WTC11 (cell line): ENCODE measurements around the gene FRYL.

Experiments used
- CDX4 ChIP-seq: fragments of 250-450 bp; sonication (Bioruptor Pico); IDR thresholded peaks from 2 replicates; pipeline ENCODE4 v1.9.0; 2021; ENCODE audit warnings: moderate library complexity, mild to moderate bottlenecking, inconsistent platforms, borderline replicate concordance
- CREB1 ChIP-seq: sonication (generic); formaldehyde crosslinking; IDR thresholded peaks from 2 replicates; pipeline ENCODE4 v1.8.0; 2023; ENCODE audit warnings: mild to moderate bottlenecking, missing genetic modification reagents
- CTCF ChIP-seq: fragments of 200-600 bp; IDR thresholded peaks from 2 replicates; pipeline ENCODE4 v1.8.0; 2022; ENCODE audit warnings: antibody characterized with exemption
- NFYB ChIP-seq: sonication (generic); formaldehyde crosslinking; conservative IDR thresholded peaks from 2 replicates; pipeline ENCODE4 v1.8.0; 2022; ENCODE audit warnings: low read depth, missing genetic modification reagents
- SP1 ChIP-seq: sonication (generic); formaldehyde crosslinking; conservative IDR thresholded peaks from 2 replicates; pipeline ENCODE4 v1.8.1; 2022; ENCODE audit warnings: missing genetic modification reagents
- TP53 ChIP-seq: sonication (generic); formaldehyde crosslinking; IDR thresholded peaks from 2 replicates; pipeline ENCODE4 v1.8.1; 2023; ENCODE audit warnings: mild to moderate bottlenecking, missing genetic modification reagents
- USF2 ChIP-seq: sonication (generic); formaldehyde crosslinking; IDR thresholded peaks from 2 replicates; pipeline ENCODE4 v1.8.1; 2023; ENCODE audit warnings: mild to moderate bottlenecking, missing genetic modification reagents, moderate library complexity
- ZNF121 ChIP-seq: sonication (generic); formaldehyde crosslinking; IDR thresholded peaks from 2 replicates; pipeline ENCODE4 v1.8.0; 2023; ENCODE audit warnings: missing genetic modification reagents
- ZNF512 ChIP-seq: sonication (generic); formaldehyde crosslinking; IDR thresholded peaks from 2 replicates; pipeline ENCODE4 v1.8.1; 2022; ENCODE audit warnings: missing genetic modification reagents, borderline replicate concordance
- ZSCAN18 ChIP-seq: fragments of 250-450 bp; sonication (Bioruptor Pico); IDR thresholded peaks from 2 replicates; pipeline ENCODE4 v2.1.2; 2022; ENCODE audit warnings: mild to moderate bottlenecking, moderate library complexity
- TF ChIP-seq, protein P1 (sequence below): sonication (generic); formaldehyde crosslinking; conservative IDR thresholded peaks from 2 replicates; pipeline ENCODE4 v1.8.1; 2022; ENCODE audit warnings: mild to moderate bottlenecking, missing genetic modification reagents

GRCh38 chr4:48449151-48449550 lies 330.9 kb downstream of the FRYL start:
- TF ChIP-seq ZNF121 (CRISPR knock-in tag) (no peak), CDX4 (CRISPR knock-in tag) (no peak), CTCF (no peak), TP53 (CRISPR knock-in tag) (no peak), NFYB (CRISPR knock-in tag) (no peak), CREB1 (CRISPR knock-in tag) (no peak), USF2 (CRISPR knock-in tag) (no peak), ZNF512 (no peak), SP1 (CRISPR knock-in tag) (no peak), ZSCAN18 (CRISPR knock-in tag) (no peak)
- TF ChIP-seq, protein P1, sequence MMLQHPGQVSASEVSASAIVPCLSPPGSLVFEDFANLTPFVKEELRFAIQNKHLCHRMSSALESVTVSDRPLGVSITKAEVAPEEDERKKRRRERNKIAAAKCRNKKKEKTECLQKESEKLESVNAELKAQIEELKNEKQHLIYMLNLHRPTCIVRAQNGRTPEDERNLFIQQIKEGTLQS (CRISPR knock-in tag), result no peak
